Keratinocyte (primary cell): ENCODE results near the gene CLDN22. TPM values are rescaled to one million over a fixed set of nuclear protein-coding genes. Genes with fewer than 3 reads are reported as not detected.
"Not testable (repeated sequence)": the region's sequence is repeated elsewhere in the genome, so short reads cannot be mapped to it uniquely, and the experiment has no call there.

Experiments used
- DNase-seq: peaks from one replicate; pipeline ENCODE4 v3.0.0-alpha.2; 2011; ENCODE audit warnings: low read depth, missing footprints, low spot score
- FAIRE-seq: peaks from 2 replicates; lab custom pipeline; 2011; peaks lifted over from hg19 to GRCh38; lab: Jason Lieb, UNC
- H2AFZ ChIP-seq: 2 replicates; pipeline ENCODE4 v1.6.0; 2012; ENCODE audit warnings: low read length, control low read depth, inconsistent platforms; ENCODE audit not compliant: control insufficient read depth
- H3K27ac ChIP-seq: 2 replicates; pipeline ENCODE4 v1.5.1; 2011; ENCODE audit warnings: low read length; ENCODE audit not compliant: control insufficient read depth, insufficient read depth
- H3K27me3 ChIP-seq: 3 replicates; pipeline ENCODE4 v1.6.0; 2011; ENCODE audit warnings: low read length; ENCODE audit not compliant: control insufficient read depth, insufficient read depth; ENCODE audit errors: extremely low read depth
- H3K36me3 ChIP-seq, 2 experiments: 2 replicates in 1 of 2; 3 replicates in 1 of 2; pipeline ENCODE4 v1.5.1; 2011; ENCODE audit warnings: low read length in 2 of 2, mild to moderate bottlenecking in 1 of 2; ENCODE audit not compliant: control insufficient read depth in 2 of 2, insufficient read depth in 2 of 2; ENCODE audit errors: extremely low read depth in 1 of 2
- H3K4me1 ChIP-seq: 3 replicates; pipeline ENCODE4 v1.5.1; 2011; ENCODE audit warnings: low read length; ENCODE audit not compliant: control insufficient read depth, insufficient read depth; ENCODE audit errors: extremely low read depth
- H3K4me2 ChIP-seq: 3 replicates; pipeline ENCODE4 v1.6.0; 2011; ENCODE audit warnings: low read depth, low read length; ENCODE audit not compliant: control insufficient read depth, insufficient read depth; ENCODE audit errors: extremely low read depth
- H3K4me3 ChIP-seq, 3 experiments: fragments of 200-600 bp in 1 of 3; sonication (generic) in 1 of 3; 2 replicates in 2 of 3; 3 replicates in 1 of 3; pipeline ENCODE4 v1.5.1; 2011 to 2016; ENCODE audit warnings: low read length in 3 of 3, mild to moderate bottlenecking in 3 of 3, control low read depth in 2 of 3, inconsistent platforms in 1 of 3, low read depth in 1 of 3, mixed read lengths in 1 of 3, mixed run types in 1 of 3, moderate library complexity in 1 of 3; ENCODE audit not compliant: control insufficient read depth in 2 of 3, insufficient read depth in 2 of 3; ENCODE audit errors: extremely low read depth in 1 of 3
- H3K79me2 ChIP-seq: 2 replicates; pipeline ENCODE4 v1.6.0; 2012; ENCODE audit warnings: low read length; ENCODE audit not compliant: control insufficient read depth, insufficient read depth
- H3K9ac ChIP-seq: 3 replicates; pipeline ENCODE4 v1.6.0; 2011; ENCODE audit warnings: low read length; ENCODE audit not compliant: control insufficient read depth, insufficient read depth; ENCODE audit errors: extremely low read depth
- H3K9me1 ChIP-seq: 3 replicates; pipeline ENCODE4 v1.6.0; 2011; ENCODE audit warnings: low read length; ENCODE audit not compliant: control insufficient read depth, insufficient read depth; ENCODE audit errors: extremely low read depth
- H3K9me3 ChIP-seq: 2 replicates; pipeline ENCODE4 v1.5.1; 2012; ENCODE audit warnings: low read depth, low read length; ENCODE audit not compliant: control insufficient read depth
- H4K20me1 ChIP-seq: 3 replicates; pipeline ENCODE4 v1.6.0; 2011; ENCODE audit warnings: low read length; ENCODE audit not compliant: control insufficient read depth, insufficient read depth; ENCODE audit errors: extremely low read depth
- CTCF ChIP-seq, 3 experiments: IDR thresholded peaks in 1 of 3; conservative IDR thresholded peaks in 1 of 3; optimal IDR thresholded peaks in 1 of 3; 2 replicates in 2 of 3; 3 replicates in 1 of 3; pipeline versions ENCODE3 to v1.5.1; 2011; ENCODE audit warnings: low read length in 3 of 3, mild to moderate bottlenecking in 3 of 3, moderate library complexity in 2 of 3, control low read depth in 1 of 3, inconsistent platforms in 1 of 3; ENCODE audit not compliant: insufficient read depth in 2 of 3; ENCODE audit errors: extremely low read depth in 1 of 3
- EZH2 ChIP-seq: IDR thresholded peaks from one replicate; pipeline ENCODE4 v1.6.1; 2012; ENCODE audit warnings: inconsistent platforms, mild to moderate bottlenecking, low read length, moderate library complexity
- dilution Hi-C: fragments of 300-500 bp; cut with MboI; formaldehyde crosslinking; loops from one replicate; pipeline ENCODE4 v1.7.0; 2020; ENCODE audit warnings: low sequenced_read_pairs; ENCODE audit not compliant: extremely low pct_ligation_motif_present
- polyA plus RNA-seq, 5 experiments: library from polyadenylated mRNA; depleted of rRNA in 3 of 5; stranded (reverse) in 3 of 5; stranded (forward) in 1 of 5; unstranded in 1 of 5; fragments of >200 nt; gene quantifications; 1 replicate in 1 of 5; 2 replicates in 3 of 5; 3 replicates in 1 of 5; pipeline versions ENCODE4 v1.2.1 to v1.2.3, GENCODE V29; 2011 to 2012; ENCODE audit warnings: missing spikeins in 2 of 5, low read depth in 1 of 5, low replicate concordance in 1 of 5

Gene CLDN22
- polyA plus RNA-seq, 1 donor (not counting 4 experiments of a cell fraction or from before 2014, with no cell fraction given): 0.03 TPM

DNA sequence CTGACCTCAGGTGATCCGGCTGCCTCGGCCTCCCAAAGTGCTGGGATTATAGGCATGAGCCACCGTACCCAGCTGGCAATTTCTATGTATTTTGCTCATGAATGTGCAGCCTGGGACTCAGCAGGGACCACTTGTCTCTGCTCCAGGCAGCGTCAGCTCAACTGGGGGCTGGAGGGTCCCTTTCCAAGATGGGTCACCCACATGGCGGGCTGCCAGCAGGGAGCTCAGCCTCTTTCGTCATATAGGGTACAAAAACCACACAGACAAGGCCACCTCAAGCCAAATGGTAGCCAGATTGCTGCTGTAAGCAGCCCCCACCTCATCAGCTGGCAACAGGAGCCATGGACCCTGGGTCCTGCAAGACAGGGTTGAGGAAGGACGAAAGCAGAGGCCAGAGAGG lies 4.5 kb upstream of the CLDN22 start:
- dilution Hi-C loops: loop anchor here (10.0 kb wide), 1 partner anchor 80 kb away; no protein-coding TSS in a partner anchor
- H3K27me3 ChIP-seq: no peaks in the 10 kb centered on the region
- FAIRE-seq: no peak

DNA sequence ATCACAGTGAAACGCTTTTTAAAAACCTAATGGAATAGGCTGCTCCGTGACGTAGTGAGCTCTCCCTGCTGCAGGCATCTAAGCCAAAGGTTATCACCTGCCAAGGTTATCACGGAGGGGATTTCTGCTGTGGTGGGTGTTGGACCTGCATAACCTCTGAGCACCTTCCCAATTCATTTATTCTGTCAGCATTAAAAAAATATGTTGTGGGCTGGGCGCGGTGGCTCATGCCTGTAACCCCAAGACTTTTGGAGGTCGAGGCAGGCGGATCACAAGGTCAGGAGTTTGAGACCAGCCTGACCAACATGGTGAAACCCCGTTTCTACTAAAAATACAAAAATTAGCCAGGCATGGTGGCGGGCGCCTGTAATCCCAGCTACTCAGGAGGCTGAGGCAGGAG lies 4.0 kb upstream of the CLDN22 start:
- dilution Hi-C loops: loop anchor here (10.0 kb wide), 1 partner anchor 81 kb away; no protein-coding TSS in a partner anchor
- not testable (repeated sequence) for FAIRE-seq, H2AFZ ChIP-seq, H3K36me3 ChIP-seq, DNase-seq, H3K4me2 ChIP-seq, H3K79me2 ChIP-seq, H3K4me3 ChIP-seq, H3K9me3 ChIP-seq, H3K4me1 ChIP-seq, H3K27me3 ChIP-seq, H3K9me1 ChIP-seq, H4K20me1 ChIP-seq, H3K9ac ChIP-seq, H3K27ac ChIP-seq

More for the DNA sequence above, 4.5 kb upstream of the CLDN22 start:
- no peaks in the 10 kb centered on the region for H3K9me3 ChIP-seq
- H3K4me1 ChIP-seq: no peaks in the 10 kb centered on the region
- no peaks in the 10 kb centered on the region for H4K20me1 ChIP-seq
- no peak overlapping the region for H2AFZ ChIP-seq
- H3K79me2 ChIP-seq: no peaks in the 10 kb centered on the region
- no peaks in the 10 kb centered on the region for H3K9me1 ChIP-seq
- H3K27ac ChIP-seq: no peak overlapping the region
- no peak overlapping the region for H3K9ac ChIP-seq
- DNase-seq: no peak
- H3K4me3 ChIP-seq: no peak overlapping the region
- no peak for TF ChIP-seq CTCF (optimal IDR thresholded peaks at IDR 0.05 in 1 of 3, IDR thresholded peaks at IDR 0.05 in 1 of 3, conservative IDR thresholded peaks at IDR 0.05 in 1 of 3; ENCODE audit: extremely low read depth in 1 of 3, insufficient read depth in 2 of 3, low read length in 3 of 3)
- TF ChIP-seq EZH2: no peak
- no peak overlapping the region for H3K4me2 ChIP-seq
- H3K36me3 ChIP-seq: no peaks in the 10 kb centered on the region

GRCh38 chr4:183323295-183323694 lies 3.2 kb upstream of the CLDN22 start:
- no peaks in the 10 kb centered on the region for H4K20me1 ChIP-seq
- FAIRE-seq: no peak
- no peaks in the 10 kb centered on the region for H3K79me2 ChIP-seq
- no peaks in the 10 kb centered on the region for H3K4me1 ChIP-seq
- no peak overlapping the region for H3K4me3 ChIP-seq
- H3K9me3 ChIP-seq: no peaks in the 10 kb centered on the region
- dilution Hi-C loops: loop anchor here (10.0 kb wide), 1 partner anchor 82 kb away; no protein-coding TSS in a partner anchor
- H3K27ac ChIP-seq: no peak overlapping the region
- no peak overlapping the region for H3K9ac ChIP-seq
- DNase-seq: no peak
- no peak overlapping the region for H3K4me2 ChIP-seq
- no peak overlapping the region for H2AFZ ChIP-seq
- no peaks in the 10 kb centered on the region for H3K9me1 ChIP-seq
- peaks cover 0 to 3% of the 10 kb centered on the region in 2 experiments for H3K36me3 ChIP-seq
- no peak for TF ChIP-seq EZH2
- TF ChIP-seq CTCF (optimal IDR thresholded peaks at IDR 0.05 in 1 of 3, IDR thresholded peaks at IDR 0.05 in 1 of 3, conservative IDR thresholded peaks at IDR 0.05 in 1 of 3; ENCODE audit: extremely low read depth in 1 of 3, insufficient read depth in 2 of 3, low read length in 3 of 3): no peak
- no peaks in the 10 kb centered on the region for H3K27me3 ChIP-seq
